ENCODE measurements around the gene WDR20.

Gene WDR20

GRCh38 chr14:102201776-102202175 lies 62.1 kb downstream of the WDR20 start:
- no peak for DNase-seq

GRCh38 chr14:102202944-102203343 lies 63.2 kb downstream of the WDR20 start:
- DNase-seq, result no peak

GRCh38 chr14:102203382-102203781 lies 63.7 kb downstream of the WDR20 start:
- DNase-seq, result no peak

GRCh38 chr14:102205560-102205959 lies 65.9 kb downstream of the WDR20 start:
- no peak for DNase-seq

GRCh38 chr14:102206918-102207317 lies 67.2 kb downstream of the WDR20 start:
- DNase-seq, result no peak

- DNase-seq, result no peak
These were observed 68.2 kb downstream of the WDR20 start for GRCh38 chr14:102207831-102208365.

- DNase-seq, result no peak
These were observed 69.0 kb downstream of the WDR20 start for GRCh38 chr14:102208741-102209140.

GRCh38 chr14:102209224-102209966 lies 69.7 kb downstream of the WDR20 start:
- DNase-seq, result no peak

GRCh38 chr14:102210421-102211042 lies 70.8 kb downstream of the WDR20 start:
- DNase-seq, result no peak

GRCh38 chr14:102211240-102211639 lies 71.5 kb downstream of the WDR20 start:
- no peak for DNase-seq

- DNase-seq, result no peak
These were observed 72.7 kb downstream of the WDR20 start for GRCh38 chr14:102212356-102212755.

- DNase-seq, result no peak
These were observed 73.1 kb downstream of the WDR20 start for GRCh38 chr14:102212845-102213244.

- no peak for DNase-seq
These were observed 73.8 kb downstream of the WDR20 start for GRCh38 chr14:102213470-102213869.

- no peak for DNase-seq
These were observed 74.4 kb downstream of the WDR20 start for GRCh38 chr14:102213984-102214658.

- DNase-seq, result no peak
These were observed 75.4 kb downstream of the WDR20 start for GRCh38 chr14:102215071-102215470.

GRCh38 chr14:102215576-102216250 lies 76.0 kb downstream of the WDR20 start:
- no peak for DNase-seq

- no peak for DNase-seq
These were observed 77.7 kb downstream of the WDR20 start for GRCh38 chr14:102217399-102217798.

GRCh38 chr14:102217987-102218421 lies 78.3 kb downstream of the WDR20 start:
- no peak for DNase-seq

GRCh38 chr14:102218688-102219087 lies 79.0 kb downstream of the WDR20 start:
- no peak for DNase-seq

GRCh38 chr14:102219316-102219715 lies 79.6 kb downstream of the WDR20 start:
- DNase-seq, result no peak

GRCh38 chr14:102220031-102220430 lies 80.3 kb downstream of the WDR20 start:
- DNase-seq, result no peak

GRCh38 chr14:102221026-102221425 lies 81.3 kb downstream of the WDR20 start:
- DNase-seq, result no peak

- DNase-seq, result no peak
These were observed 82.4 kb downstream of the WDR20 start for GRCh38 chr14:102222009-102222575.

Data from cortex of kidney (tissue), 1 donor.